GM21423 (cell line): ENCODE measurements around the gene LCOR.
"Not testable (repeated sequence)": the region's sequence is repeated elsewhere in the genome, so short reads cannot be mapped to it uniquely, and the experiment has no call there.

Experiments used
- ATAC-seq: cut with Tn5 transposase; IDR thresholded peaks from one replicate; pipeline ENCODE4 v1.9.1; 2021; ENCODE audit warnings: mild to moderate bottlenecking, moderate library complexity; ENCODE audit not compliant: unreplicated experiment

The LCOR gene

GRCh38 chr10:97028832-97029178 lies 196.7 kb downstream of the LCOR start:
- ATAC-seq, result no peak

DNA sequence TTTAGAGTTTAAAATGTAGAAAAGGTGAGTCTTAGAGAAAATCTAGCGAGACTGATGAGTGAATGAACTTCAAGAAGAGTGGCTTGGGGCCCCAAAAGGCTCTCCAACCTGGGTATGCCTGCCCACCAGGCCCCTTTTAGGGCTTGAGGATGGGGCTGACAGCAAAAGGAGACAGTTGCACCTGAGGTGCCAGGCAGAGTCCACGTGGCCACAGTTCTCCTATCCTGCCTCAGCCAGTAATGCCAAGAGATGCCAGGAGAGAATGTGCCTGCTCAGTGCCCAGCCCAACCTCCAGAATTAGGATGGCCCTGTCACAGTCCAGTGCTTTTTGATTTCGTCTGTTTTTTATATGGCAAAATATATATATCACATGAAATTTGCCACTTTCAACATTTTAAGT lies 197.2 kb downstream of the LCOR start:
- no peak for ATAC-seq

DNA sequence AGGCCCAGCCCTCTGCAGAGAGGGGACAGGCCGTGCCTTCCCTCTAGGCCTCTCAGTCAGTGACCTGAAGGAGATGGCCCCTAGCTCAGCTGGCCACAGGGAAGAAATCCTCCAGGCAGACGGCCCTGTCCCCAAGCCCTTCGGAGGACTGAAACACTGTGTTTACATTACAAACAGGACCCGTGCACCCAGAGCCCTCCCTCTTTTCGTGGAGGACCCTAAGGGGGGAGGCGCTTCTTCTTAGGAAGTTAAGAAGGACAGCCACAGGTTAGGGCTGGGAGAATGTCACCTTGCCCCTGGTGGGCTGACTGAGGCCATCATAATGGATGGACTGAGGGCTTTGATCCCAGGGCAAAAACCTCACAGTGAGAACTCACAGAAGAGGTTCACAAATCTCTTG lies 198.8 kb downstream of the LCOR start:
- no peak for ATAC-seq

- ATAC-seq, result no peak
Measured at GRCh38 chr10:97031459-97031858, 199.4 kb downstream of the LCOR start.

GRCh38 chr10:97032624-97033023 lies 200.5 kb downstream of the LCOR start:
- ATAC-seq, result no peak

- not testable (repeated sequence) for ATAC-seq
Measured at GRCh38 chr10:97033841-97034240, 201.7 kb downstream of the LCOR start.

- ATAC-seq, result no peak
Measured at GRCh38 chr10:97034301-97034700, 202.2 kb downstream of the LCOR start.

GRCh38 chr10:97034958-97035769 lies 203.1 kb downstream of the LCOR start:
- no peak for ATAC-seq

DNA sequence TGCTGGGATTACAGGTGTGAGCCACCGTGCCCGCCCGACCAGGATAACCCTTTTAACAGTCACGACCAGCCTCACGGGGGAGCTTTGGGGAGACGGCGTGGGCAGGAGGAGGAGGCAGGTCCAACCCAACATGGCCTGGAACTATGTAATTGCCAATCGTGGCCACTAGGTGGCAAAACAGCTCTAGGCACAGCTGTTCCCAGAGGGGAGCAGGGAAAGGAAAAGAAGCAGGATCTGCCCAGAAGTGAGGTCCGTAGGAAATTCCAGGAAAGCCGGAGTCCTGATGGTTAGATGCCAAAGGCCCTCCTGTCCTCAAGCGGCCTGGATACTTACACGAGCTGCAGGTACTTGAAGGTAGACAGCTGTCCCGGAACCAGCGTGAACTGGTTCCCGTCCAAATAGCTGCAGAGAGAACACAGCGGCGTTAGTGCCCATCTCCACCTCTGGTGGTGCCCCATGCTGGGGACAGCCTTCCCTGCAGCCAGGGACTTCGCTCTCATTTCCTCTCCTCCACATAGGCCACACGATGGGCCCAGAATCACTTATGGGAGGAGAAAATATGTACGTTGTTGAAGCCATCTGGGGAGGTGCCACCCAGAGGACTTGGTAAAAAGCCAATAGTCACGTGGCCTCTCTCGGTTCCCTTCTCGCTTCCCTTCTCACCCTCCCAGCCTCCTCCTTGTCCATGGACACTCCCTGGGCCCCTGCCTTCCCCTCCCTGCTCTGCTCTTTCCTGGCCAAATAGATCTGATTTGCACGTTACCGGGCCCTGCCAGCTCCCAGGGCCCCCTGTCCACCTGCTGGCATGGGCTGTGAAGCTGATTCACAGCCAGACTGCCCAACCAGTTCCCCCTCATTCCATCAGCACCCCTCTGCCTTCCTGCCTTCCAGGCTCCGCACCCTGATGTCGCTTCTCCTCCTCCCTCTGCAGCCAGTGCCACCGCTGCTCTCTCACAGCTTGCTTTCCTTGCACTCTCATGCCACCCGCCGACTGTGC lies 205.6 kb downstream of the LCOR start:
- ATAC-seq, result peak; percentile 55

DNA sequence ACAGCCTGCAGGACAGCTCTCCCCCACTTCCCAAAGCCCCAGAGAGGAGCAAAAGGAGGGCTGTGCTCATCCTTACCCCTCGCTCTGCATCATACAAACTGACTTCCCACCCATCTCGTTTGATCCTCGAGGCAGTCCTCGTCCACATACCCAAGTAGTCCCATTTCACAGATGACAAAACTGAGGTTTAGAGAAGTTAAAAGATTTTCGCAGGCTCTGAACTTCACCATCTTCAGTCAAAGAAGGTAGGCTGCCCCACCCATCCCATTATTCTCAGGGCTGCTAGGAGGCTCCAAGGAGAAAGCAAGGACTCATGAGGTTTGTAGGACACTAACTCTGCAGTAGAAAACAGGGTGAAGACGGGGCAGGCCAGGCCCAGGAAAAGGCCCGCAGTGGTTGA lies 206.6 kb downstream of the LCOR start:
- ATAC-seq, result no peak

DNA sequence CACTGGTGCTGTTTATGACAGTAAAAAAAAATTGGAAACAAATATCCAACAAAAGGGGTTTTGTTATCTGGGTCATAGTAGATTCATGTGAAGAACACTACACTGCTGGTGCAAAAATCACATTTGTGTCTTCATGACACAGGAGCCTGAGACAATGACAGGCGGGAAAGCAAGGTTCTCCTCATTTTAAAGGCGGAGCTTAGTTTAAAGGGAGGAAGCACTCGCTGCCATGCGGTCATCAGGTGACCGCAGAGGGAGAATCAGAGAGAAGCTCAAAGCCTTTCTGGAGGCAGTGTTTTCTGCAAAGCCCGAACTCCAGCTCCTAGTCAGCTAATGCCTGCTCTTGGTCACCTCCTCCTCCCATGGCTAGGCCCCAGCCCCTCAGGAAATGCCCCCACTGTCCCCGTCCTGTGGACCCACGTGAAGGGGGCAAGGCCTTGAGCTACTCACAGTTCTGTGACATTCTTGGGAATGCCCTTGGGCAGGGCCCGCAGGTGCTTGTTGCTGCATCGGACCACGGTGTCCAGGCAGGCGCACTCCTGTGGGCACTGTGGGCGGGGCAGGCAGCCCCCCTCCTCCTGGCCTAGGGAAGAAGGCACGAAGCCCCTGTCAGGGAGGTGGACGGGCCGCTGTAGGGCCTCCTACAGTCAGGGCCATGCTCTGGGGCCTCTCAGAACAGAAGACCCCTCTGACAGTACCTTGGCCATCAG lies 207.6 kb downstream of the LCOR start:
- no peak for ATAC-seq

- ATAC-seq, result no peak
Measured at GRCh38 chr10:97040248-97040584, 208.1 kb downstream of the LCOR start.

DNA sequence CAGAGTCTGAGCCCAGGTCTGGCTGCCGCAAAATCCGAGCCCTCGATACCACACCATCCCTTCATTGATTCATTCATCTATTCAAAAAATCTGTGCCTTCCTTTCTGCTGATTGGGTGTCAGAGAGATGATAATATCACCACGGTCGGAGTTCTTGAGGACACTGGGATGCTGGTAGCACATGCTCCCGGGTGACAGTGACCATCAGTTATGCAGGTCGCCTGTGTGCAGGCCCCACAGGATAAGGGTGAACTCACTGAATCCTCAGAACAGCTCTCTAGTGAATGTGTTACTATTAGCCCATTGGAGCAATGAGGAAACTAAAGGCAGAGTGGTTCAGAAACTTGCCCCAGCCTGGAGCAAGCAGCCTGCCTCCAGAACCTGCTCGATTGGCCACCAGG lies 208.6 kb downstream of the LCOR start:
- ATAC-seq, result no peak

DNA sequence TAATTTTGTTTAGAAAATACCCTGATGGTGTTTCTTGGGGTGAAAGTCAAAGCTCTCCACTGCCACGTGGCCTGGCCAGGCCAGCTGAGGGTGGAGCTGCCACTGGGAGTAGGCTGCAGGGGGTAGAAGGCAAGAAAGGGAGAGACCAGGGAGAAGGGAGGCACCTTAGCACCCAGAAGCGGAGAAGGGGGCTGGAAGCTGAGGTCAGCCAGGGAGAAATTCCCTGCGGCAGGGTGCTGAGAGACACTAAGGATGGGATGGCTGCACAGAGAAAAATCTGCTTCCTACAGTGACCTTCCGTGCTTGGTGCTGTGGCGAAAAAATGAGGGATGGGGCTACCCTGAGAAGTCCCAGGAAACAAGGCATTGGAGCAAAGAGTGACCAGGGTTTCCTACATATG lies 210.0 kb downstream of the LCOR start:
- no peak for ATAC-seq

- no peak for ATAC-seq
Measured at GRCh38 chr10:97042716-97043562, 210.8 kb downstream of the LCOR start.

- ATAC-seq, result no peak
Measured at GRCh38 chr10:97043563-97043855, 211.4 kb downstream of the LCOR start.
